NT2/D1 (cell line): ENCODE measurements around the gene BRD4.

Experiments used
- SUZ12 ChIP-seq: IDR thresholded peaks from 2 replicates; pipeline ENCODE4 v1.6.1; 2011; ENCODE audit not compliant: insufficient read length, insufficient read depth; ENCODE audit errors: extremely low read depth
- YY1 ChIP-seq: IDR thresholded peaks from 2 replicates; pipeline ENCODE4 v1.6.1; 2011; ENCODE audit not compliant: insufficient read length, insufficient read depth

GRCh38 chr19:15276620-15277215 is 55.6 kb downstream of the BRD4 start:
- TF ChIP-seq SUZ12 (no peak), YY1 (no peak)
